Measurements from ENCODE around the gene MED15. TPM values are rescaled to one million over a fixed set of nuclear protein-coding genes. Genes with fewer than 3 reads are reported as not detected.
"Not testable (repeated sequence)": the region's sequence is repeated elsewhere in the genome, so short reads cannot be mapped to it uniquely, and the experiment has no call there.

Gene MED15
- polyA plus RNA-seq, 4 donors: 33.3 to 64.4 (median 38.6) TPM

- peak in 1 of 4 donors; percentile 36 for DNase-seq (ENCODE audit: low read depth in 4 of 4, low spot score in 3 of 4)
Measured at GRCh38 chr22:20615021-20615420, 107.6 kb downstream of the MED15 start.

GRCh38 chr22:20615533-20616450, 108.4 kb downstream of the MED15 start:
- no peak for DNase-seq (ENCODE audit: low read depth in 4 of 4, low spot score in 3 of 4)

- no peak for DNase-seq (ENCODE audit: low read depth in 4 of 4, low spot score in 3 of 4)
Measured at GRCh38 chr22:20616451-20617043, 109.1 kb downstream of the MED15 start.

- no peak for DNase-seq (ENCODE audit: low read depth in 4 of 4, low spot score in 3 of 4)
Measured at GRCh38 chr22:20618488-20618887, 111.1 kb downstream of the MED15 start.

GRCh38 chr22:20619045-20619892, 111.9 kb downstream of the MED15 start:
- no peak for DNase-seq (ENCODE audit: low read depth in 4 of 4, low spot score in 3 of 4)

- DNase-seq (ENCODE audit: low read depth in 4 of 4, low spot score in 3 of 4): not testable (repeated sequence)
Measured at GRCh38 chr22:20619893-20620194, 112.4 kb downstream of the MED15 start.

GRCh38 chr22:20621162-20621561, 113.8 kb downstream of the MED15 start:
- DNase-seq (ENCODE audit: low read depth in 4 of 4, low spot score in 3 of 4): no peak

GRCh38 chr22:20622650-20623339, 115.4 kb downstream of the MED15 start:
- no peak for DNase-seq (ENCODE audit: low read depth in 4 of 4, low spot score in 3 of 4)

GRCh38 chr22:20624161-20624616, 116.8 kb downstream of the MED15 start:
- DNase-seq (ENCODE audit: low read depth in 4 of 4, low spot score in 3 of 4): no peak

- DNase-seq (ENCODE audit: low read depth in 4 of 4, low spot score in 3 of 4): no peak
Measured at GRCh38 chr22:20625270-20625669, 117.9 kb downstream of the MED15 start.

- DNase-seq (ENCODE audit: low read depth in 4 of 4, low spot score in 3 of 4): no peak
Measured at GRCh38 chr22:20626811-20627210, 119.4 kb downstream of the MED15 start.

- no peak for DNase-seq (ENCODE audit: low read depth in 4 of 4, low spot score in 3 of 4)
Measured at GRCh38 chr22:20627432-20627831, 120.0 kb downstream of the MED15 start.

GRCh38 chr22:20628081-20628939, 120.9 kb downstream of the MED15 start:
- DNase-seq (ENCODE audit: low read depth in 4 of 4, low spot score in 3 of 4): no peak

GRCh38 chr22:20629401-20629800, 122.0 kb downstream of the MED15 start:
- no peak for DNase-seq (ENCODE audit: low read depth in 4 of 4, low spot score in 3 of 4)

- DNase-seq (ENCODE audit: low read depth in 4 of 4, low spot score in 3 of 4): no peak
Measured at GRCh38 chr22:20630873-20631617, 123.6 kb downstream of the MED15 start.

GRCh38 chr22:20632082-20632481, 124.7 kb downstream of the MED15 start:
- DNase-seq (ENCODE audit: low read depth in 4 of 4, low spot score in 3 of 4): no peak

- no peak for DNase-seq (ENCODE audit: low read depth in 4 of 4, low spot score in 3 of 4)
Measured at GRCh38 chr22:20632518-20632917, 125.1 kb downstream of the MED15 start.

- no peak for DNase-seq (ENCODE audit: low read depth in 4 of 4, low spot score in 3 of 4)
Measured at GRCh38 chr22:20634560-20635226, 127.3 kb downstream of the MED15 start.

All from left renal pelvis (tissue), 4 donors.